Ectodermal cell (in vitro differentiated cells): Measurements from ENCODE around the gene ICOS.

ENCODE experiments used
- H3K27ac ChIP-seq: 2 replicates; pipeline ENCODE4 v1.7.0; 2013; ENCODE audit warnings: mild to moderate bottlenecking, low read depth, low read length; ENCODE audit not compliant: insufficient read depth, poor library complexity, severe bottlenecking
- H3K27me3 ChIP-seq: 2 replicates; pipeline ENCODE4 v1.7.0; 2013; ENCODE audit warnings: mild to moderate bottlenecking, low read length; ENCODE audit not compliant: insufficient read depth, control insufficient read depth, poor library complexity, severe bottlenecking
- H3K36me3 ChIP-seq: one replicate; pipeline ENCODE4 v1.7.0; 2013; ENCODE audit warnings: low read length; ENCODE audit not compliant: control insufficient read depth, insufficient read depth
- H3K4me1 ChIP-seq: one replicate; pipeline ENCODE4 v1.7.0; 2013; ENCODE audit warnings: low read length; ENCODE audit not compliant: control insufficient read depth, insufficient read depth
- H3K4me3 ChIP-seq: 2 replicates; pipeline ENCODE4 v1.7.0; 2013; ENCODE audit warnings: low read depth, low read length, control low read depth; ENCODE audit not compliant: insufficient read depth
- H3K9me3 ChIP-seq: 2 replicates; pipeline ENCODE4 v1.7.0; 2013; ENCODE audit warnings: mild to moderate bottlenecking, low read length, moderate library complexity; ENCODE audit not compliant: control insufficient read depth
- WGBS, 2 experiments: methylation state at CpG; one replicate each; pipeline ENCODE4 v1.1.7; 2013; ENCODE audit warnings: missing lambda C conversion rate in 2 of 2; 5-methylcytosine and 5-hydroxymethylcytosine counted together

ICOS gene

DNA sequence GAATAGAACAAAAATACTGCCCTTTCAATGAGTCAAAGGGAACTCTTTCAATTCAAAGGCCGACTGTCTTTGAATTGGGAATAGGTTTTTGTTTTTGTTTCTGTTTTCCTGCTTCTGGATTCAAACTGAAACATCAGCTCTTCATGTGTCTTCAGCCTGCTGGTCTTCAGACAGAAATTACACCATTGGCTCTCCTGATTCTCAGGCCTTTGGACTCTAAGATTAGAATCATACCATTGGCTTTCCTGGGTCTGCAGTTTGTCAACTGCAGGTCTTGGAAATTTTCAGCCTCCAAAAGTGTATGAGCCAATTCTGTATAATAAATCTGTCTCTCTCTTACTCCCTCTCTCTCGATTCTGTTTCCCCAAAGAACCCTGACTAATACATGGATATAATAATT is 37.9 kb upstream of the ICOS start:
- H3K27me3 ChIP-seq: no peaks in the 10 kb centered on the region
- H3K4me3 ChIP-seq: no peak overlapping the region
- 83 to 88% methylated on average over 1 to 2 of the region's 2 CpGs for WGBS, 2 experiments
- H3K27ac ChIP-seq: no peak overlapping the region
- H3K36me3 ChIP-seq: no peaks in the 10 kb centered on the region
- H3K4me1 ChIP-seq: no peaks in the 10 kb centered on the region
- H3K9me3 ChIP-seq: no peaks in the 10 kb centered on the region

DNA sequence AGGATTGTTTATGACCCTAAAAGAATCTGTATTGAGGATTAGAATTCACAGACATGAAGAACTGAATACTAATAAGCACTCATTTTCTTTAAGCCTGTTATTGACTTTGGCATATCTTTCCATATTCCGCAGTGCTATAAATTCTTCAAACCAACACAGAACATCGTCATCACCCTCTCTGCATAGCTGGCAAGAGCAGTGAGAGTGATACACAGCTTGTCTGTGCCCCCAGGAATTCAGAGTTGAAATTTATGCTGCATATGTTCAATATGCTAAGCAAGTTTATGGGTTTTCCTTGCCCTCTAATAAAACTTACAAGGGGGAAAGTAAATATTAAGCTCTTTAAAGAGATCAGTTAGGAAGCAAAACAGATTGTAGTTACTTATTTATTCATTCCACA is 36.3 kb upstream of the ICOS start:
- H3K4me3 ChIP-seq: no peak overlapping the region
- WGBS, 2 experiments: 96 to 100% methylated on average over 2 of the region's 2 CpGs

DNA sequence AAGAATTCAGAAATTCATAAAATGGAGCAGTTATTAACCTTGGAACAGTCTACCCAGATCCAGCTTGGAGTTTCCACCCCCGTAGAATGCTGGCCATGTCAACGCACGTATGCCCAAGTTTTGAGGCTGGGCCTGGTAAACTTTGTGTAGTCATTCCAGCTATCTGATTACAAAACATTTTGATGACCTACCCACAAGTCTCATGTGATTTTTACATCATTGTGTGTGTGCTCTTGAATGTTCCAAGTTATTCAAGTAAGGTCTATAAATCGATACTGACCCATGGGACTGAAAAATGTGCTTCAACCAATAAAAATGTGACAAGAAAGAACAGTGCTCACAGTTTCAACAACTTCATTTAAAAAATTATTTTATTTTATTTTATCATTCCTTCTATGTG is 32.5 kb upstream of the ICOS start:
- Histone ChIP-seq H3K27ac (no peak overlapping the region), H3K27me3 (no peaks in the 10 kb centered on the region), H3K9me3 (no peaks in the 10 kb centered on the region), H3K36me3 (no peaks in the 10 kb centered on the region), H3K4me3 (no peak overlapping the region), H3K4me1 (no peaks in the 10 kb centered on the region)
- 94 to 100% methylated on average over 4 of the region's 4 CpGs for WGBS, 2 experiments

More for the DNA sequence above, 36.3 kb upstream of the ICOS start:
- Histone ChIP-seq H3K4me1 (no peaks in the 10 kb centered on the region), H3K36me3 (no peaks in the 10 kb centered on the region), H3K27me3 (no peaks in the 10 kb centered on the region), H3K9me3 (no peaks in the 10 kb centered on the region), H3K27ac (no peak overlapping the region)

DNA sequence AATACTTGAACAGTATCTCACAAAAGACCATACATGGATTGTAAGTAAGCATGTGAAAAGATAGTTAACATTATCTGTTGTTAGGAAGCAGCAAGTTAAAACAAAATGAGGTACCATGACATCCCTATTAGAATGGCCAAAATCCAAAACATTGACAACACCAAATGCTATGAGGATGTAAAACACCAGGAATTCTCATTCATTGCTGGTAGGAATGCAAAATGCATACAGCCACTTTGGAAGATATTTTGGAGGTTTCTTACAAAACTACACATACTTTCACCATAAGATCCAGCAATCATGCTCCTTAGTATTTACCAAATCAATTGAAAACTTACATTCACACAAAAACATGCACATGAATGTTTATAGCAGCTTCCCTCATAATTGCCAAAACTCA is 30.9 kb upstream of the ICOS start:
- Histone ChIP-seq H3K4me3 (no peak overlapping the region), H3K36me3 (no peaks in the 10 kb centered on the region), H3K27me3 (no peaks in the 10 kb centered on the region), H3K9me3 (no peaks in the 10 kb centered on the region), H3K4me1 (no peaks in the 10 kb centered on the region), H3K27ac (no peak overlapping the region)

DNA sequence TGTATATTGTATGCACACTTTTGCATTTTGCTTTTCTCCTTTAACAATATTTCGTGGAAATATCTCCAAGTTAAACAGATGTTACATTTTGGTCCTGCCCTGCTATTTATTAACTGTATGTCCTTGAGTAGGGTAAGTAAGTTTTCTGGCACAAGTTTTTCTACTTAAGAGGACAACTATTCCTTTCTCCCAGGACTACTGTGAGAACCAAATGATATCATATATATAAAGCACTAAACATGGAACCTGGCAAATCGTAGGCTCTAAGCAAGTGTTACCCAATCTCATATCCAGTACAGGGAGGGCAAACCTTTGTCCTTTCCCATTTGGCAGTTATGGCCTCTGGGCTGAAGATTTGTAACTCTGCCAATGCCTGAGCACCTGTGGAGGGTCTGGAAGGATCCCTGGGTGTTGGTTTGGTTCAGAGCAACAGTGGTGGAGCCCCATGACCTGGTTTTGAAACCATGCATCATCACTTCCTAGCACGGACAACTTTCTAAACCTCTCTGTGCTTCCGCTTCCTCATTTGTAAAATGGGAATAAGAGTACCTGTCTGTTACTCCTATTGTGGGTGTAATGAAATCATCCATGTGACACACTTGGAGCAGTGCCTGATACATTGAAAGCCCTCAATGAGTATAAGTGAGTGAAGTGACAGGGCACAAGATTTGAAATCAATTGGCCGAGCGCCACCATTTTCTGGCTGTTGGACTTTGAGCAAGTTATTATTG is 28.3 kb upstream of the ICOS start:
- Histone ChIP-seq H3K4me1 (no peaks in the 10 kb centered on the region), H3K27ac (no peak overlapping the region), H3K9me3 (no peaks in the 10 kb centered on the region), H3K27me3 (no peaks in the 10 kb centered on the region), H3K36me3 (no peaks in the 10 kb centered on the region), H3K4me3 (no peak overlapping the region)
- 95 to 98% methylated on average over 5 to 6 of the region's 6 CpGs for WGBS, 2 experiments

DNA sequence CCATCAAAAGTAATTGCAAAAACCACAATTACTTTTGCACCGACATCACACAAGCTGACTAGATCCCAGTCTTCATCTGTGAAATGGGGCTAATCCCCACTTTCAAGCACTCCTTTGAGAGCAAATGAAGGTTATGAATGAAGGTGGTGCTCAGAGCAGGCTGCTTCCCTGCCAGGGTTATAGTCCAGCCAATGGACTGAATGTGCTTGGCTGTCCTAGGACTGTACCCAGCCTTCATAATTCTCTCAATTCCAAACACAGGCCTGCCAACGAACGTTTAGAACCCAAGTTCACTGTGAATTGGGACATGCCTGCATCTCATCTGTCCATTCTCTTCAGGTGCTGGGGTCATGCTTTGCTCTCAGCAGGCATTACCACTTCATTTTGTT is 27.8 kb upstream of the ICOS start:
- no peaks in the 10 kb centered on the region for H3K4me1 ChIP-seq
- no peak overlapping the region for H3K27ac ChIP-seq
- H3K9me3 ChIP-seq: no peaks in the 10 kb centered on the region
- WGBS, 2 experiments: 83 to 89% methylated on average over 3 of the region's 3 CpGs
- no peaks in the 10 kb centered on the region for H3K27me3 ChIP-seq
- no peak overlapping the region for H3K4me3 ChIP-seq
- no peaks in the 10 kb centered on the region for H3K36me3 ChIP-seq

DNA sequence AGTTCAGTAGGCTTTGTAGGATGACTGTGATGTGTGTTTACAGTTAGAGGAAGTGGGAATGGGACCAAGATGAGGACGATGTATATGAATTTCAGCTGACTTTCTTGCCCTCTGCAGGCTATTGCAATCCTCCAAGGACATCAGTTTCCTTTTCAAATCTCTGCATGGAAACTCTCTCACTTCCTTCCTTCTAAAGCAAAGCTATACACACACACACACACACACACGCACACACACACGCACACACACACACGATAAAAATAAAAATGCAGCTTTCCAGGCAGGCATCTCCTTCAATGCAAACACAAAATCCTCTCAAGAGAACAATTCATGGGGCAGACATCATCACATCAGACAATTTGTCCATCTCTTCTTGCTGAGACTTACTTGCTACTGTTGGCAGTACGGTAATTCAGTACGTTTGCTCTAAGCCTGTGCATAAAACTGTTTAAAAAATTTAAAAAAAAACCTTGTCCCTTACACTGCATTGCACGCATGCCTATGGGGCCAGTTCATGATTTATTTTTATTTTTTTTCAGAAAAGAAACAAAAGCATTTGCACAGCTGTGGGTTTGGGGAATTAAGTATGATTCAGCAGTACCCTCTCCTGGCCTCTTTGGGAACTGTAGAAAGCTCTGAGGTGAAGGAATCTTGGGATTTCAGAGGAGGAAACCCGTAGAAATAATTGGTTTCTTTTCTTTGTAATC is 27.1 kb upstream of the ICOS start:
- no peaks in the 10 kb centered on the region for H3K27me3 ChIP-seq
- H3K27ac ChIP-seq: no peak overlapping the region
- no peaks in the 10 kb centered on the region for H3K9me3 ChIP-seq
- H3K4me3 ChIP-seq: no peak overlapping the region
- no peaks in the 10 kb centered on the region for H3K4me1 ChIP-seq
- no peaks in the 10 kb centered on the region for H3K36me3 ChIP-seq
- WGBS, 2 experiments: 60 to 70% methylated on average over 6 to 7 of the region's 8 CpGs

DNA sequence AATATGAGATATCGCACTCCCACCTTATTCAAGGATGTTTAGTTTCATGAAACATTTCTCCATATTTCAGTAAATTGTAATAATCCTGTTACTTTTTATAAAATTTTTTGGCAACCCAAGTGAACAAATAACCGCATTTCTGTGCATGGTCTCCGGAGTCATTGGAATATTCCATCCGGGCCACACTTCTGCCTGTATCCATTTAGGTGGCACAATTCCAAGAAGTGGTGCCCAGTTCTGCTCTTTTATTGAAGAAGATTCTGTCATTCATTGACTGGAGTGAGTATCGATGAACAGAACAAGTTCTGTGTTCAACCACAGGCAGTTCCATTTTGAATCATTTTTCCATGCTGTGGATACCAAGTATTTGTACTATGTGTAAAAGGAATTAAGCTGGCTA is 26.6 kb upstream of the ICOS start:
- Histone ChIP-seq H3K36me3 (no peaks in the 10 kb centered on the region), H3K27ac (no peak overlapping the region), H3K27me3 (no peaks in the 10 kb centered on the region), H3K9me3 (no peaks in the 10 kb centered on the region), H3K4me3 (no peak overlapping the region), H3K4me1 (no peaks in the 10 kb centered on the region)
- WGBS, 2 experiments: 88 to 93% methylated on average over 4 of the region's 5 CpGs

DNA sequence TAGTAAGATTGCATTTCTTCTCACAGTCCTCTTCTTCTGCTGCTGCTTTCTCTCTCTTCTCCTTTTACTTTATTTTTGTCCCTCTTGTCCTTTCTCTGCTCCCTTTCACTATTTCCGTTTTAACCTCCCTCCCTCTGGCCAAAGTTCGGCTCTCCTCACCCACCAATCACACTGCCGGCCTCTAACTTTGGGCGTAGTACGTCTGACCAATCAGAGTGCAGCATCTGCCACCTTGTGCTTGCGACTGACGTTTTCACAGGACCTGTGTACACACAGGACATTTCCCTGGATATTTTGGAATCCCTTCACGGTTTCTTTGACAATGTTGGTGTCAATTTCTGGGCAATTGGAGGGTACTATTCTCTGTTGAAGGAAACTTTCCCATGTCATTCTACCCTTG is 22.6 kb upstream of the ICOS start:
- no peaks in the 10 kb centered on the region for H3K9me3 ChIP-seq
- no peak overlapping the region for H3K4me3 ChIP-seq
- 88 to 90% methylated on average over 8 of the region's 8 CpGs for WGBS, 2 experiments
- no peaks in the 10 kb centered on the region for H3K36me3 ChIP-seq
- no peaks in the 10 kb centered on the region for H3K4me1 ChIP-seq
- H3K27ac ChIP-seq: no peak overlapping the region
- H3K27me3 ChIP-seq: no peaks in the 10 kb centered on the region

DNA sequence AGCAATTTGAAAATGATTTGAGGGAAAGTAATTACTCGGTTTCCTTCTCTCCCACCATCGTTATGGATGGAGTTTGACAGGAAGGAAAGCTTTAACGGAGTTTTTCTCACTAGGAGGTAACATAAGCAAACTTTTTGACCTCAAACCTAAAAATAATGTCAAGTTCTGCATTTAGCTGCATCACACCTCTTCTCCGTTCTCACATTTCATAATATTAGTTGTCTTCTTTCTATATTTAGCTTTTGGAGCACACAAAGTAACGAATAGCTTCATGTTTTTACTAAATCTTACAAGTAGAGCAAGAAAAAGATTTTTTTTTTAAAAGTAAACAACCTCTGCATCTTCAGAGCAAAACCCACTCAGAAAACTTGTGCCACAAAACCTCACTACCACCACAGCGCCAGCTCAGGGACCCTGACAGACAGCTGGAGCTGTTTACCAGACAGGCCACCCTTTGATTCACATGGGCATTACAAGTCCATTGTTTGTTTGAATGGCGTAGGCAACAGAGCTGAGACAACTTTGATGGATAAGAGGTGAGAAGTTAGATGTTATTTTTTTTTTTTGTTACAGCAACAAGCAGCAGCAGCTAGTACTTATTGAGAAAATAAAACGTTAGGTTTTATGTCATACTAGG is 21.9 kb upstream of the ICOS start:
- Histone ChIP-seq H3K4me1 (no peaks in the 10 kb centered on the region), H3K4me3 (no peak overlapping the region), H3K36me3 (no peaks in the 10 kb centered on the region), H3K27ac (no peak overlapping the region), H3K9me3 (no peaks in the 10 kb centered on the region), H3K27me3 (no peaks in the 10 kb centered on the region)
- 85 to 91% methylated on average over 4 to 8 of the region's 8 CpGs for WGBS, 2 experiments
